Vagina (tissue), 2 donors: ENCODE results near the gene GFOD1.

ENCODE experiments used
- POLR2A ChIP-seq, 2 donors: fragments of 450-650 bp; IDR thresholded peaks; one replicate each; pipeline ENCODE4 v1.6.1; 2017; ENCODE audit warnings: antibody characterized with exemption in 2 of 2, mild to moderate bottlenecking in 2 of 2, moderate library complexity in 2 of 2
- TF ChIP-seq, protein P1 (sequence below), 3 experiments: fragments of 450-650 bp in 2 of 3; fragments of 200-600 bp in 1 of 3; sonication (generic) in 1 of 3; IDR thresholded peaks; one replicate each; pipeline ENCODE4 v1.5.1; 2017 to 2019; ENCODE audit warnings: antibody characterized with exemption in 3 of 3, mild to moderate bottlenecking in 2 of 3, moderate library complexity in 2 of 3

DNA sequence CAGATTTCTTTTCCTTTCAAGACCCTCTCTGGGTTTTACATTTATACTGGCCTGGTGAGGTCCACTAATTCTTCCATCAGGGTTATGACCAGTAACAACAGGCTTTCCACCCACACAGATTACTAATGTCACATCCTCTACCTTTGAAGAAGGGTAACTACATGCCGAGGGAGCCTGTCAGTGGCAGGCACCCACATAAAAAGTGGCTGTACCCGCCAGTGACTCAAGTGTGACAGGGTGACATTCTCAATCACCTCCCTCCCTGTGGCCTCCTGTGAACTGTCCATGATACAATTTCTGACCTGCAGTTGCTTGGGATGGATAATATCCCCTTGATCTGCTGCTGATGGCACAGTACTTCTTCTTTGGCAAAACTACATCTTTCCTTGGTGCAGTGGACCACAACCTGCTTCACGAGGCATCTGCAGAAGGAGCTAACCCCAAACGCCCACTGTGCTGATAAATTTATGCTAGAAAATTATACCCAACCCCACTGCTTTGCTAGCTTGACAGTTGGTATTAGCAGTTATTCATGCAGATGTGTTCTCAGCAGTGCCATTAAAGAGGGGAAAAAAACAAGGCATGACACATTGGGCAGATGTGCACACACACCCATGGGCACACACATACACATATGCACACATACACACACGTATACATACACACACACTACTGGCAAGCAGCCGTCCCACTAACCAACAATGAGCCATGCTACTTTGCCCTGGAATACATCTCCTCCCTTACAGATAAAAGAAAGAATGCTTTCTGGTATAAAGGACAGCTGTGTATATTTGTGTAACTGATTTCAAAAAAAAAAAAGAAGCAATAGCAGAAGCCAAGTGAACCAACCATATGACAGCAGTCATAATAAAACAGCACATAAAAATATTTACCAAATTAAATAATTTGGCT, 20.8 kb downstream of the GFOD1 start:
- TF ChIP-seq, protein P1, sequence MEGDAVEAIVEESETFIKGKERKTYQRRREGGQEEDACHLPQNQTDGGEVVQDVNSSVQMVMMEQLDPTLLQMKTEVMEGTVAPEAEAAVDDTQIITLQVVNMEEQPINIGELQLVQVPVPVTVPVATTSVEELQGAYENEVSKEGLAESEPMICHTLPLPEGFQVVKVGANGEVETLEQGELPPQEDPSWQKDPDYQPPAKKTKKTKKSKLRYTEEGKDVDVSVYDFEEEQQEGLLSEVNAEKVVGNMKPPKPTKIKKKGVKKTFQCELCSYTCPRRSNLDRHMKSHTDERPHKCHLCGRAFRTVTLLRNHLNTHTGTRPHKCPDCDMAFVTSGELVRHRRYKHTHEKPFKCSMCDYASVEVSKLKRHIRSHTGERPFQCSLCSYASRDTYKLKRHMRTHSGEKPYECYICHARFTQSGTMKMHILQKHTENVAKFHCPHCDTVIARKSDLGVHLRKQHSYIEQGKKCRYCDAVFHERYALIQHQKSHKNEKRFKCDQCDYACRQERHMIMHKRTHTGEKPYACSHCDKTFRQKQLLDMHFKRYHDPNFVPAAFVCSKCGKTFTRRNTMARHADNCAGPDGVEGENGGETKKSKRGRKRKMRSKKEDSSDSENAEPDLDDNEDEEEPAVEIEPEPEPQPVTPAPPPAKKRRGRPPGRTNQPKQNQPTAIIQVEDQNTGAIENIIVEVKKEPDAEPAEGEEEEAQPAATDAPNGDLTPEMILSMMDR (IDR thresholded peaks at IDR 0.05): no peak
- no peak for TF ChIP-seq POLR2A (IDR thresholded peaks at IDR 0.05)
